Pulmonary artery endothelial cell (primary cell): ENCODE data around the gene EXD1. TPM values are rescaled to one million over a fixed set of nuclear protein-coding genes. Genes with fewer than 3 reads are reported as not detected.
"Not testable (repeated sequence)": the region's sequence is repeated elsewhere in the genome, so short reads cannot be mapped to it uniquely, and the experiment has no call there.

Experiments used
- DNase-seq: peaks from one replicate; pipeline ENCODE4 v3.0.0-alpha.2; 2011; ENCODE audit warnings: low read depth, low spot score
- total RNA-seq: library from RNA; depleted of rRNA; stranded (reverse); fragments of >200 nt; gene quantifications from 2 replicates; pipeline ENCODE4 v1.2.3, GENCODE V29; 2014

EXD1 gene, protein sequence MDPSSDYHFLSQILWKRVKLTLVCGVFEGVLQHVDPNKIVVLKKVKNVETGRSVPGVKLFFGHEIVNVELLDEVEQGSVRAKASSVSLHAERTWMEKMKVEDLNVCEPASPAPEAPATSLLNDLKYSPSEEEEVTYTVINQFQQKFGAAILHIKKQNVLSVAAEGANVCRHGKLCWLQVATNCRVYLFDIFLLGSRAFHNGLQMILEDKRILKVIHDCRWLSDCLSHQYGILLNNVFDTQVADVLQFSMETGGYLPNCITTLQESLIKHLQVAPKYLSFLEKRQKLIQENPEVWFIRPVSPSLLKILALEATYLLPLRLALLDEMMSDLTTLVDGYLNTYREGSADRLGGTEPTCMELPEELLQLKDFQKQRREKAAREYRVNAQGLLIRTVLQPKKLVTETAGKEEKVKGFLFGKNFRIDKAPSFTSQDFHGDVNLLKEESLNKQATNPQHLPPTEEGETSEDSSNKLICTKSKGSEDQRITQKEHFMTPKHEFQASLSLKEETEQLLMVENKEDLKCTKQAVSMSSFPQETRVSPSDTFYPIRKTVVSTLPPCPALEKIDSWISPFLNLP
- not detected in 2 replicates for total RNA-seq

DNA sequence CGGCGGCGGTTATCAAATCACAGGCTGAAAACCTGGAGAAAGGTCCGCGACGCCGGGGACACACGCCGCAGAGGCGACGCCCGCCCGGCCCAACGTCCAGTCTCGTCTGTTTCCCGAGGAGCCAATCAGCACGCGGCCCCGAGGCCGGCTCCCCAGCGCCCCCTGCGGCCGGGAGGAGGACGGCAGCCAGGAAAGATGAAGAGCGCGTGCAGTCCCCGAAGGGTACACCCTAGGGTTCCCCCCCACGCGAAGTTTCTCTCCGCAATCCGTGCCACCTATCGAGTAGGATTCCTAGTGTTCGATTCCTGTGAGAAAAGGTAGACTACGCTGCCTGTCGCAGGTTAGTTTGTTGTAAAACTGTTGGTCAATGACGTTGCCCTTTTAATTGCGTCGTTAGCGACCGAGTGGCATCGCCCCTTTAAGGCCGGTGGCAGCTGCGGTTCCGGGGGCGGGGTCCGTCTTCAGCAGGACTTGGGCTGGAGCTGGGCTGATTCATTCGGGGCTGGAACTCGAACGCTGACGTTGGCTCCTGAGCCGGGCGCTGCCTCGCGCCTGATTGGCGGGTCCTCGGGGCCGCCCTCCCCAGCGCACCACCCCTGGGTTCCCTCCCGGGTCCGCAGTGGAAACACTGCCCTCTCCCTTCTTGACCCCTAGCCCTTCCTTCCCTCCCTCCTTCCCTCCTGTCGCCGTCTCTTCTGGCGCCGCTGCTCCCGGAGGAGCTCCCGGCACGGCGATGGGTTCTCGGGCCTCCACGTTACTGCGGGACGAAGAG lies at the start of gene EXD1, which contains the start of gene CHP1:
Gene EXD1, minus strand, starts transcription at position 108 of the 772 bp plus-strand sequence. CDS start 4,182 bp downstream, outside the sequence.
Gene CHP1, plus strand, starts transcription at position 619 of the 772 bp plus-strand sequence. Its CDS starts 115 bp downstream, at position 734.
- DNase-seq = peak; percentile 96

- no peak for DNase-seq
These were observed 49.2 kb upstream of the EXD1 start for GRCh38 chr15:41279535-41280283.

DNA sequence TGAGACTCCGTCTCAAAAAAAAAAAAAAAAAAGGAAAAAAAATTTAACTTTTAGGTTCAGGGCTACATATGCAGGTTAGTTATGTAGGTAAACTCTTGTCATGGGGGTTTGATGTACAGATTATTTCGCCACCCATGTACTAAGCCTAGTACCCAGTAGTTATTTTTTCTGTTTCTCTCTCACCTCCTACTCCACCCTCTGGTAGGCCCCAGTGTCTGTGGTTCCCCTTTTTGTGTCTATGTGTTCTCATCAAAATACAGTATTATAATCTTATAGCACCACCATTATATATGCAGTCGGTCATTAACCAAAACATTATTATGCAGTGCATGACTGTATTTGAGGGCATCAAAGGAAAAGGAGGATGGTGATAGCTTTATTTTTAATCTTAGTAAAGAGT lies 47.8 kb upstream of the EXD1 start:
- DNase-seq = no peak

- no peak for DNase-seq
These were observed 46.3 kb upstream of the EXD1 start for GRCh38 chr15:41276831-41277230.

DNA sequence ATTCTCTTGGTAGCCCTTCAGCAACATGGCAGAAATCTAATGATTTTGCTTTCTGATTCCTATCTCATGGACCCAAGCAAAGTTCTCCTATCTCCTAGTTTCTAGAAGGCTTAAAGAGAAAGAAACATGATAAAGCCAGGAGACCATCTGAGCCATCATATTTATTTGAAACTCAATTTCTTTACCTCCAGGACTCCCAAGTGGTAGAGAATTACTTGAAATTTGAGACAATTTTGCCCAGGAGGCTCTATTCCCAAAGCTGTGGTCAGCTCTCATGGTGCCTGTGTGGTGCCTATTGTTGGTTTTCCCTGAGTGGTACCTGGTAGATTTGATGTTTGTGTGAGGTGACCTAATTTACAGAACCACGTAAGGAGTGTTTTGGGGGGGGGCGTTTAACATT lies 39.3 kb upstream of the EXD1 start:
- no peak for DNase-seq

- DNase-seq = no peak
These were observed 33.4 kb upstream of the EXD1 start for GRCh38 chr15:41263891-41264351.

DNA sequence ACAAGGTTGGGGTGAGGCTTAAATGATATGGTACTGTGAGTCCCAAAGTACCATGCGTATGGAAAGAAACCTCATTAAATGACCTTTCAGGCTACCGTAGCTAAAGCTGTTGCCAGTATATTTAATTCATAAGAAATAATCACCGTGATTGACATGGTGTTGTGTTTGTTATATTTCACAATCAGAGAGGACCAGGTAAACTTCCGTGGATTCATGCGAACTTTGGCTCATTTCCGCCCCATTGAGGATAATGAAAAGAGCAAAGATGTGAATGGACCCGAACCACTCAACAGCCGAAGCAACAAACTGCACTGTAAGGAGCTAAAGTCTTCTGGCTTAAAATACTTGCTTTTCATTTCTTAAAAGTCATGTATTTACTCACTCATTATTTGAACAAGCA lies 32.0 kb upstream of the EXD1 start:
- DNase-seq = no peak

- not testable (repeated sequence) for DNase-seq
These were observed 30.4 kb upstream of the EXD1 start for GRCh38 chr15:41260924-41261323.

DNA sequence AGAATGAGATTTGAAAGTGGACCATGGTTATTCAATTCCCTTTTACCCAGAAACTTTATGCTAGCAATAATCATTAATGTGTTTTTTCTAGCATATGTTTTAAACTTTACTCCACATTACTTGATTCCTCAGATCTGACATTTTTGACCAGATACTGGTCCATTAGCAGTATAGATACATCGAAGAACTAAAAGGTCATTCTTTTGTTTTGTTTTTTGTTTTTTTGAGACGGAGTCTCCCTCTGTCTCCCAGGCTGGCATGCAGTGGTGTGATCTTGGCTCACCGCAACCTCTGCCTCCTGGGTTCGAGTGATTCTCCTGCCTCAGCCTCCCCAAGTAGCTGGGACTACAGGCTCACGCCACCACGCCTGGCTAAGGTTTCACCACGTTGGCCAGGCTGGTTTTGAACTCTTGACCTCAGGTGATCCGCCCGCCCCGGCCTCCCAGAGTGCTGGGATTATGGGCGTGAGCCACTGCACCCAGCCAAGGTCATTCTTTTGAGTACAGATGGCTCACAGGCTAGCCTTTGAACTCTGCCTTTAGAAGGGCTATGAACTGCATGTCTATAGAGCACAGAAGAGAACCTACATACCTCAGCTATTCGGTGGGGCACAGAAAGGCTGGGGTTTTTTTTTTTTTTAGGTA lies 29.1 kb upstream of the EXD1 start:
- no peak for DNase-seq

DNA sequence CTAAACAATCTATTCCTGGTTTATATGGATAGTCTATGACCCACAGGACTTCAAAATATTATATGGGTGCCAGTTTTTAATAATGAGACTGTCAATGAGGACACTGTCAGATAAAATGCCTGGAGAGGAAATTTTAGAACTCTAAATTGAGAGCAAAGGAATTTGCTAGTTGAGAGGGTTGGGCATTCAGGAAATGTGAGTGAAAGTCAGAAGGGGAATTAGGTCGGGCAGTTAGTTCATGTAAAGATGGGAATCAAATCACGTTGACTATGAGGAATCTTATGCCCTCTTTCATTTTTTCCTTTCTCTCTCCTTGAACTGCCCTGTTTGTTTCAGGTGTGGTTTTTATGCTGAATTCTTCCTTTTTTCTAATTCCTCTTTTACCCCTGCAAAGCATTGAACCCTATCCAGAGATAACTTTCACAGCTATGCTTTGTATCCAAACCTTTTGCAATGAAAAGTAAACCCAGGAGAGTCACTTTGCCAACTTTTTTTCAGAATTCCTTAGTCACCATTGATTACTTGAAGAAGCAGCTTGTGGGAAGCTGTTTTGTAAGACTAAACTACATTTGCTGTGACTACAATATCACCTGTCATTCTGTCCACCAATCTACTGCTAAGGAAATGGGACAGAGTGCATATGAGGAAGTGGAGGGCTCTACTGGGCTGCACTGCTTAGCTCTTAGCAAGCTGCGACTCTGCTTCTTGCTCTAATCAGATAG lies 28.4 kb upstream of the EXD1 start:
- no peak for DNase-seq

GRCh38 chr15:41256577-41257038 lies 26.1 kb upstream of the EXD1 start:
- DNase-seq = no peak

- DNase-seq = no peak
These were observed 25.5 kb upstream of the EXD1 start for GRCh38 chr15:41256103-41256502.

DNA sequence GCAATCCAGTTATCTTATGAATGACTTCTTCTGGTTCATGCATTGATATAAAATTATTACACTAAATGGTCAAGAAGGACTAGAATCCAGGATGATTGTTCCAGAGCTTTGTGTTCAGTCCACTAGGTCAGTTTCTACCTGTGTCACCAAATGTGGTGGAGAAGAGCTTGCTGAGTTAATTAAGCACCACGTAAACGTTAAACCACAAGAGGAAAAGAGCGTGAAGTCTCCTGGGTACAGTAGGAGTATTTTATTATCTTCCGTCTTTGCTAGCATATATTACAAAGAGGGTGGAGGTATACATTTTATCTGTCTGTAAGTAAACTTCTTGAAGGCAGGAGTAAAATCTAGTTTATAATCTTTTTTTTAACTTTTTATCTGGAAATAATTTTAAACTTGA lies 24.0 kb upstream of the EXD1 start:
- DNase-seq = no peak

DNA sequence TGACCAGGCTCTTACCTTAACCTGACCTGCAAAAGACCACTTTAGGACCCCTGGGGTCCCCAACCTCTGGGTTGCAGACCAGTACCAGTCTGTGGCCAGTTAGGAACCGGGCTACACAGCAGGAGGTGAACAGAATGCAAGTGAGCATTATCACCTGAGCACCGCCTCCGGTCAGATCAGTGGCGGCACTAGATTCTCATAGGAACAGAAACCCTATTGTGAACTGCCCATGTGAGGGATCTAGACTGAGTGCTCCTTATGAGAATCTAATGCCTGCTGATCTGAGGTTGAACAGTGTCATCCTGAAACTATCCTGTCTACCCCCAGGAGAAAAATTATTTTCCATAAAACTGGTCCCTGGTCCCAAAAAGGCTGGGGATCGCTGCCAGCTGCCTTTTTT lies 20.9 kb upstream of the EXD1 start:
- no peak for DNase-seq

DNA sequence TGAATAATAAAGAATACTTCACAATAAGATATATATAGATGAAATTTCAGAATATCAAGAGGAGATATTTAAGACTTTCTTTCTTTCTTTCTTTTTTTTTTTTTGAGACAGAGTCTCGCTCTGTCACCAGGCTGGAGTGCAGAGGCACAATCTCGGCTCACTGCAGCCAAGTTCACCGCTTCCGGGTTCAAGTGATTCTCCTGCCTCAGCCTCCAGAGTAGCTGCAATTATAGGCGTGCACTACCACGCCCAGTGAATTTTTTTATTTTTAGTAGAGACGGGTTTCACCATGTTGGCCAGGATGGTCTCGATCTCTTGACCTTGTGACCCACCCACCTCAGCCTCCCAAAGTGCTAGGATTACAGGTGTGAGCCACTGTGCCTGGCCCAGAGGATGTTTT lies 20.2 kb upstream of the EXD1 start:
- not testable (repeated sequence) for DNase-seq

GRCh38 chr15:41241221-41241964 lies 10.8 kb upstream of the EXD1 start:
- peak; percentile 88 for DNase-seq

GRCh38 chr15:41238100-41238499 lies 7.5 kb upstream of the EXD1 start:
- no peak for DNase-seq

DNA sequence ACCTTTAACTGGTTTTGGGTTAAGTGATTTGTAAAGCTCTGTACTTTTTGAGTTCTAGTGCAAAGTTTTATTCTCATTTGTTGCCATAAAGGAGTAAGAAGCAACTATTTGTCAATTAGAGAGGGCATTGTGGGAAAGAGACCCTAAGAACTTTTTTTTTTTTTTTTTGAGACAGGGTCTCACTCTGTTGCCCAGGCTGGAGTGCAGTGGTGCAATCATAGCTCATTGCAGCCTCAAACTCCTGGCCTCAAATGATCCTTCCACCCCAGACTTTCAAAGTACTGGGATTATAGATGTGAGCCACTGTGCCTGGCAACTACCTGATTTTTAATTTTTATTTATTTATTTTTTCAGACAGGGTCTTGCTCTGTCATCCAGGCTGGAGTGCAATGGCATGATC lies 5.4 kb upstream of the EXD1 start:
- DNase-seq = no peak

- not testable (repeated sequence) for DNase-seq
These were observed 4.7 kb upstream of the EXD1 start for GRCh38 chr15:41235228-41235627.
